Activated CD4-positive, CD25-positive, alpha-beta regulatory T cell treated with anti-CD3 and anti-CD28 coated beads, Interleukin-2, amount 50 U/mL, for 24 hours (primary cell): ENCODE results near the gene PRRC2C.
"Not testable (repeated sequence)": the region's sequence is repeated elsewhere in the genome, so short reads cannot be mapped to it uniquely, and the experiment has no call there.

Experiments used
- ATAC-seq, 2 donors: fragments of 150-1000 bp; cut with Tn5 transposase; one replicate each; pipeline ENCODE4 v1.10.0; 2021; ENCODE audit warnings: mild to moderate bottlenecking in 1 of 2, moderate library complexity in 1 of 2

PRRC2C gene

GRCh38 chr1:171485375-171486047 lies at the start of gene PRRC2C:
PRRC2C (plus strand) TSS chr1:171485530; CDS start chr1:171512089, 26,559 bp downstream.
- ATAC-seq = peak; percentile 89 to 93

GRCh38 chr1:171438441-171438840 lies 46.9 kb upstream of the PRRC2C start:
- ATAC-seq = no peak

- not testable (repeated sequence) for ATAC-seq
These were observed 45.1 kb upstream of the PRRC2C start for GRCh38 chr1:171440201-171440600.

- ATAC-seq = not testable (repeated sequence)
These were observed 43.9 kb upstream of the PRRC2C start for GRCh38 chr1:171441278-171441895.

- ATAC-seq = no peak
These were observed 38.9 kb upstream of the PRRC2C start for GRCh38 chr1:171446386-171446785.

GRCh38 chr1:171455967-171456366 lies 29.4 kb upstream of the PRRC2C start:
- no peak for ATAC-seq

GRCh38 chr1:171457412-171457811 lies 27.9 kb upstream of the PRRC2C start:
- ATAC-seq = no peak

GRCh38 chr1:171460018-171460620 lies 25.2 kb upstream of the PRRC2C start:
- no peak for ATAC-seq

GRCh38 chr1:171467626-171468025 lies 17.7 kb upstream of the PRRC2C start:
- no peak for ATAC-seq

GRCh38 chr1:171468120-171468750 lies 17.1 kb upstream of the PRRC2C start:
- ATAC-seq = peak; percentile 84 to 94

- no peak for ATAC-seq
These were observed 14.6 kb upstream of the PRRC2C start for GRCh38 chr1:171470726-171471125.

- no peak for ATAC-seq
These were observed 13.1 kb upstream of the PRRC2C start for GRCh38 chr1:171472183-171472647.

GRCh38 chr1:171476829-171477228 lies 8.5 kb upstream of the PRRC2C start:
- no peak for ATAC-seq

- no peak for ATAC-seq
These were observed 7.5 kb upstream of the PRRC2C start for GRCh38 chr1:171477804-171478203.

GRCh38 chr1:171480035-171480434 lies 5.3 kb upstream of the PRRC2C start:
- no peak for ATAC-seq

GRCh38 chr1:171484760-171485374 lies 463 bp upstream of the PRRC2C start:
- ATAC-seq = peak; percentile 53 to 58

GRCh38 chr1:171486048-171486519 lies 754 bp downstream of the PRRC2C start:
- ATAC-seq = peak; percentile 64 to 72

- ATAC-seq = no peak
These were observed 1.7 kb downstream of the PRRC2C start for GRCh38 chr1:171487038-171487437.

GRCh38 chr1:171488190-171488929 lies 3.0 kb downstream of the PRRC2C start:
- ATAC-seq = peak in 1 of 2 donors; percentile 6

- no peak for ATAC-seq
These were observed 8.7 kb downstream of the PRRC2C start for GRCh38 chr1:171494076-171494475.

GRCh38 chr1:171495444-171495843 lies 10.1 kb downstream of the PRRC2C start:
- ATAC-seq = no peak

GRCh38 chr1:171500304-171500703 lies 15.0 kb downstream of the PRRC2C start:
- no peak for ATAC-seq
